Stomach smooth muscle (tissue), 2 donors: Measurements from ENCODE around the gene DSTN.
A peak's percentile ranks its signal among the peaks of the same experiment; 100 is the strongest.

Experiments used
- H3K27ac ChIP-seq: one replicate; pipeline ENCODE4 v1.7.0; 2013; ENCODE audit warnings: mild to moderate bottlenecking, low read length, inconsistent platforms
- H3K27me3 ChIP-seq, 2 donors: one replicate each; pipeline ENCODE4 v1.7.0; 2013; ENCODE audit warnings: low read length in 2 of 2; ENCODE audit not compliant: insufficient read depth in 2 of 2, control insufficient read depth in 1 of 2
- H3K36me3 ChIP-seq, 2 donors: one replicate each; pipeline ENCODE4 v1.7.0; 2013; ENCODE audit warnings: low read length in 2 of 2; ENCODE audit not compliant: control insufficient read depth in 2 of 2, insufficient read depth in 2 of 2
- H3K4me1 ChIP-seq: one replicate; pipeline ENCODE4 v1.7.0; 2013; ENCODE audit warnings: low read length; ENCODE audit not compliant: control insufficient read depth, insufficient read depth
- H3K4me3 ChIP-seq, 2 donors: one replicate each; pipeline ENCODE4 v1.7.0; 2013; ENCODE audit warnings: low read length in 2 of 2
- H3K9ac ChIP-seq, 2 donors: one replicate each; pipeline ENCODE4 v1.7.0; 2013; ENCODE audit warnings: low read length in 2 of 2, mild to moderate bottlenecking in 1 of 2
- H3K9me3 ChIP-seq, 2 donors: one replicate each; pipeline ENCODE4 v1.7.0; 2013; ENCODE audit warnings: low read length in 2 of 2; ENCODE audit not compliant: control insufficient read depth in 2 of 2
- donor health status: healthy.
- donor health status: Pancreatic carcinoma.

The DSTN gene

DNA sequence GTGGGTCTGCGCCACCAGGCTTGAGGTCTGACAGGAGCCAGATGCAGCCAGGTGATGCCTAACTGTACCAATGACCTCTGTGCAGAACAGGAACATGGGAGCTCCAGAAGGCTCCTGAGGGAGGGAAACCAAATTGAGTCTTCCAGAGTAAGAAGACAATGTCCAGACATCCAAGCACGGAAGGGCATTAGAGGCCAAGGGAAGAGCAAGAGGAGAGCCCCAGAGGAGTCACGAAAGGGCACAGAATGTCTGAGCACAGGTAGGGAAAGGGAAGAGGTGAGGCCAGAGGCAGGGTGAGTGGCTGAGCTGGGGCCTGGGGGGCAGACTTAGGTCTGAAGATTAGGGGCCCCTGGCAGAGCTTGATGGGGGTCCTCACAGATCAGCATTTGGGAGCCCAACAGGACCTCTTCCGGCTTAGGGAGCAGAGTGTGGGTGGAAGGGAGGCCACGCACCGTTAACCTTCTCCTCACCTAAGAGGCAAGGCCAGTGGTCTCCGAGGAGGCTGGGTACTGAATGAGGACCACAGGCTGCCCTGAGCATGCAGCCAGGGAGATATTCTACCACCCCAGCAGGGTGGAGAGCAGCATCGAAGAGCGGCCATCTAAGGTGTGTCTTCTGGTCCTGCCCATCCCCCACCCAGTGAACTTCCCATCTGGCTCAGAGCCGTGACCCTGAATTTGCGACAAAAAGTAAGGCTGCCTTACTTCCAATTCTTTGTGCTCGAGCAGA lies 70.4 kb downstream of the DSTN start:
- no peaks in the 10 kb centered on the region for H3K9me3 ChIP-seq

DNA sequence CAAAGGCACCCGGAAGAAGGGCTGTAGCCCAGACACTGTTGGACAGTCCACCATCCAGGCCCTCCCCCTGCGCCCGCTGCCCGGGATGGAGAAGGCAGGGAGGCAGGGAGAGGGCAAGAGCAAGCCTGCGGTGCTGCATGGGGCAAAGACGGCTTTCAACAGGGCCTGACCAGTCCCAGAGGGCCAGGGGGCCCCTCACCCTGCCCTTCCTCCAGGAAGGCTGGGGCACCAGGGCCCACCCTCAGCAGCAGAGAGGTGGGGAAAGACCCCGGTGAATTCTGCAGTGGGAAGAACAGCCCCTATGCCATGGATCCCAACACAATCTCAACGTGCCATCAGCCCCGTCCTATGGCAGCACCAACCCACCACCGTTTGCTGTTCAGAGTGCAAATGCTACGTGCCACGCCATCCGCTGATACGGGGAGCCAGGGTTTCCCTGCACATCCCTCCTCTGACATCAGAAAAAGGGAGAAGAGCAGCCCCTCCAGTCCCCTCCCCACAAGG lies 71.1 kb downstream of the DSTN start:
- Histone ChIP-seq H3K4me3 (no peak overlapping the region), H3K36me3 (peaks cover 19 to 21% of the 10 kb centered on the region in 2 donors), H3K4me1 (peaks cover 87% of the 10 kb centered on the region)

More for the DNA sequence above, 70.4 kb downstream of the DSTN start:
- Histone ChIP-seq H3K27me3 (no peaks in the 10 kb centered on the region), H3K4me1 (peaks cover 90% of the 10 kb centered on the region), H3K4me3 (no peak overlapping the region), H3K36me3 (peaks cover 21 to 26% of the 10 kb centered on the region in 2 donors), H3K9ac (no peak overlapping the region), H3K27ac (no peak overlapping the region)

GRCh38 chr20:17641520-17641964 lies 71.7 kb downstream of the DSTN start:
- Histone ChIP-seq H3K9ac (no peak overlapping the region), H3K27me3 (no peaks in the 10 kb centered on the region), H3K36me3 (peaks cover 18 to 20% of the 10 kb centered on the region in 2 donors), H3K9me3 (no peaks in the 10 kb centered on the region), H3K27ac (no peak overlapping the region), H3K4me1 (peaks cover 87% of the 10 kb centered on the region), H3K4me3 (no peak overlapping the region)

More for the DNA sequence above, 71.1 kb downstream of the DSTN start:
- no peaks in the 10 kb centered on the region for H3K27me3 ChIP-seq
- H3K27ac ChIP-seq: no peak overlapping the region
- no peaks in the 10 kb centered on the region for H3K9me3 ChIP-seq
- H3K9ac ChIP-seq: no peak overlapping the region

DNA sequence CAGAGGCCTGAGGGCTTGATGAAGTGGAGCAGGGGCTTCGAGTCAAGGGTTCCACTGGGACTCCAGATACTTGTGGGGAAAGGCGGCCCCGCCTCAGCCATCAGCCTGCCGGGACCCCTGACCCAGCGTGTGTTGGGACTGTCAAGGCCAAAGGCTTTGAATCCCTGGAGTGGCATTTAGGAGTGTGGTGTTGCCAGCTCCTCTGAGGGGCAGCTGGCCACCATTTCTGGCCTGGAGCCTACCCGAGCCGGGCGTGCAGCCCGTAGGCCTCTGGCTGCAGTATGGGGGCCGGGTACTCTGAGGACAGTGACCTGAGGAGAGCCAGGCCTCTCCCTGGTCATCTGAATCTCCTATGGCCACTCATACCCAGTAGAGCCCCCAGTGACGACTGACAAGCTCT lies 72.1 kb downstream of the DSTN start:
- Histone ChIP-seq H3K9me3 (no peaks in the 10 kb centered on the region), H3K36me3 (peaks cover 18% of the 10 kb centered on the region in 2 donors), H3K27me3 (no peaks in the 10 kb centered on the region), H3K9ac (no peak overlapping the region), H3K4me3 (no peak overlapping the region), H3K4me1 (peaks cover 87% of the 10 kb centered on the region), H3K27ac (peak overlapping the region; percentile 6)

- Histone ChIP-seq H3K4me1 (peaks cover 87% of the 10 kb centered on the region), H3K9ac (no peak overlapping the region), H3K9me3 (no peaks in the 10 kb centered on the region), H3K36me3 (peaks cover 18% of the 10 kb centered on the region in 2 donors), H3K27ac (peak overlapping the region; percentile 6), H3K27me3 (no peaks in the 10 kb centered on the region), H3K4me3 (no peak overlapping the region)
These were observed 72.8 kb downstream of the DSTN start for GRCh38 chr20:17642404-17643269.

- Histone ChIP-seq H3K9ac (peak overlapping the region in 1 of 2 donors; percentile 42), H3K4me1 (peaks cover 88% of the 10 kb centered on the region), H3K27me3 (no peaks in the 10 kb centered on the region), H3K9me3 (no peaks in the 10 kb centered on the region), H3K36me3 (peaks cover 10 to 18% of the 10 kb centered on the region in 2 donors), H3K27ac (peak overlapping the region; percentile 62), H3K4me3 (peak overlapping the region; percentile 28 to 44)
These were observed 73.8 kb downstream of the DSTN start for GRCh38 chr20:17643531-17644188.

DNA sequence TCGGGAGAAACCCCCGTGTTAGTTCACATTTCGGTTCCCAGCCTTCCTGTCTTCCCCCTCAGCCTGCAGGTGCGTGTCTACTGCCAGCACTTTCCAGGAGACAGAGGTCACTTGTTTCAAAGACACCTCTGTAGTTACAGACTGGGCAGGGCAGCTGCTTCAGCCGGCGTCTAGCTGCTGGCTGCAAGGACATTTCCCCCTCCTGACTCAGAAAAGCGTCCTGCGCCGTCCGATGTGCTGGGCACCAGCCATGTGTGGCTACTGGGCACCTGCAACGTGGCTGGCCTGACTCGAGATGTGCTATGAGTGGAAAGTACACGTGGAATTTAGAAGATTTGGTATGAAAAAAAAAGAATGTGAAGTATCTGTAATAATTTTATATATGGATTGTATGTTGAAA lies 74.6 kb downstream of the DSTN start:
- no peak overlapping the region for H3K9ac ChIP-seq

DNA sequence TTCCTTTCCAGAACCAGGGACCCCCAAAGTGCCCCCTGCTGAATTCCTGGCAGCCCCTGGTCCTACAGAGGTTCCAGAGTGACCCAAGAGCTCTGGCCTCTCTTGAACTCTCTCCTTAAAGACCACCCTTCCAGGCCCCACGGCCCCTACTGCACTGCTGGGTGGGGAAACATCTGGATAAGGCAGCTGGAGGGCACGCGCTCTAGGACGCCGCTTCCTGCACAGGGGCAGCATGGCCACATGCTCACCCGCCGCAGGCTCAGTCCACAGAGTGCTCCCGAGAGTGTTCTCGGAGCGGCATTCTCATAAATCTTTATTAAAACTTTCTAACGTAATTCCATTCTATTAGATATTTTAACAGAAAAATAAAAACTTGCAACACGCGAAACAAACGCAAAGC lies 75.1 kb downstream of the DSTN start:
- H3K4me1 ChIP-seq: peaks cover 89% of the 10 kb centered on the region
- H3K4me3 ChIP-seq: no peak overlapping the region
- H3K9ac ChIP-seq: no peak overlapping the region
- no peaks in the 10 kb centered on the region for H3K9me3 ChIP-seq
- H3K27me3 ChIP-seq: no peaks in the 10 kb centered on the region
- H3K27ac ChIP-seq: no peak overlapping the region
- peaks cover 4 to 15% of the 10 kb centered on the region in 2 donors for H3K36me3 ChIP-seq

More for the DNA sequence above, 74.6 kb downstream of the DSTN start:
- Histone ChIP-seq H3K9me3 (no peaks in the 10 kb centered on the region), H3K36me3 (peaks cover 5 to 17% of the 10 kb centered on the region in 2 donors), H3K27me3 (no peaks in the 10 kb centered on the region), H3K4me3 (peak overlapping the region in 1 of 2 donors; percentile 44), H3K27ac (peak overlapping the region; percentile 18), H3K4me1 (peaks cover 88% of the 10 kb centered on the region)

GRCh38 chr20:17645546-17646208 lies 75.8 kb downstream of the DSTN start:
- H3K4me1 ChIP-seq: peaks cover 89% of the 10 kb centered on the region
- no peaks in the 10 kb centered on the region for H3K27me3 ChIP-seq
- no peaks in the 10 kb centered on the region for H3K9me3 ChIP-seq
- H3K4me3 ChIP-seq: no peak overlapping the region
- peak overlapping the region; percentile 37 for H3K27ac ChIP-seq
- H3K9ac ChIP-seq: no peak overlapping the region
- peaks cover 2 to 11% of the 10 kb centered on the region in 2 donors for H3K36me3 ChIP-seq
